Left kidney (tissue), 2 donors: ENCODE data around the gene MROH8. TPM values are rescaled to one million over a fixed set of nuclear protein-coding genes. Genes with fewer than 3 reads are reported as not detected.
A peak's percentile ranks its signal among the peaks of the same experiment; 100 is the strongest.
"Not testable (repeated sequence)": the region's sequence is repeated elsewhere in the genome, so short reads cannot be mapped to it uniquely, and the experiment has no call there.

Experiments used
- DNase-seq: peaks from one replicate; pipeline ENCODE4 v3.0.0-alpha.2; 2013
- polyA plus RNA-seq: library from polyadenylated mRNA; unstranded; fragments of 120-200 nt; gene quantifications from one replicate; pipeline ENCODE4 v1.2.1, GENCODE V29; 2013; ENCODE audit not compliant: insufficient read length

MROH8 gene
- polyA plus RNA-seq, 1 donor: 9.2 TPM

GRCh38 chr20:37154684-37155298 lies 24.6 kb downstream of the MROH8 start:
- no peak for DNase-seq

- no peak for DNase-seq
Measured at GRCh38 chr20:37152284-37152683, 27.1 kb downstream of the MROH8 start.

- DNase-seq: no peak
Measured at GRCh38 chr20:37151529-37151928, 27.8 kb downstream of the MROH8 start.

GRCh38 chr20:37150864-37151263 lies 28.5 kb downstream of the MROH8 start:
- not testable (repeated sequence) for DNase-seq

GRCh38 chr20:37147250-37147649 lies 32.1 kb downstream of the MROH8 start:
- DNase-seq: no peak

GRCh38 chr20:37144856-37145404 lies 34.4 kb downstream of the MROH8 start:
- no peak for DNase-seq

- DNase-seq: no peak
Measured at GRCh38 chr20:37142708-37143107, 36.6 kb downstream of the MROH8 start.

GRCh38 chr20:37137547-37137946 lies 41.8 kb downstream of the MROH8 start:
- no peak for DNase-seq

GRCh38 chr20:37133952-37134351 lies 45.4 kb downstream of the MROH8 start:
- no peak for DNase-seq

- no peak for DNase-seq
Measured at GRCh38 chr20:37131486-37131885, 47.9 kb downstream of the MROH8 start.

GRCh38 chr20:37128803-37129202 lies 50.5 kb downstream of the MROH8 start:
- no peak for DNase-seq

- not testable (repeated sequence) for DNase-seq
Measured at GRCh38 chr20:37126290-37126689, 53.1 kb downstream of the MROH8 start.

GRCh38 chr20:37123441-37123840 lies 55.9 kb downstream of the MROH8 start:
- no peak for DNase-seq

- no peak for DNase-seq
Measured at GRCh38 chr20:37120497-37120896, 58.9 kb downstream of the MROH8 start.

- DNase-seq: no peak
Measured at GRCh38 chr20:37119356-37120036, 59.9 kb downstream of the MROH8 start.

- DNase-seq: no peak
Measured at GRCh38 chr20:37114012-37114411, 65.3 kb downstream of the MROH8 start.

- DNase-seq: no peak
Measured at GRCh38 chr20:37111926-37112455, 67.4 kb downstream of the MROH8 start.

- DNase-seq: no peak
Measured at GRCh38 chr20:37108676-37109075, 70.7 kb downstream of the MROH8 start.

- DNase-seq: no peak
Measured at GRCh38 chr20:37102571-37102970, 76.8 kb downstream of the MROH8 start.

- DNase-seq: no peak
Measured at GRCh38 chr20:37096415-37097041, 82.8 kb downstream of the MROH8 start.

- DNase-seq: peak; percentile 91
Measured at GRCh38 chr20:37095599-37096414, 83.5 kb downstream of the MROH8 start, which contains the start of gene RBL1. Gene RBL1, minus strand, starts transcription at chr20:37095997. Its CDS starts 69 bp downstream, at chr20:37095928.

GRCh38 chr20:37095108-37095598 lies 84.2 kb downstream of the MROH8 start:
- no peak for DNase-seq
